IPS-15b (cell line): ENCODE measurements around the gene SCARF1.
"Not testable (repeated sequence)": the region's sequence is repeated elsewhere in the genome, so short reads cannot be mapped to it uniquely, and the experiment has no call there.

Experiments used
- H3K27me3 ChIP-seq: one replicate; pipeline ENCODE4 v1.6.1; 2013; ENCODE audit warnings: low read length; ENCODE audit not compliant: control insufficient read depth, insufficient read depth
- H3K36me3 ChIP-seq: one replicate; pipeline ENCODE4 v1.6.1; 2013; ENCODE audit warnings: low read length; ENCODE audit not compliant: control insufficient read depth, insufficient read depth
- H3K4me1 ChIP-seq: one replicate; pipeline ENCODE4 v1.6.1; 2013; ENCODE audit warnings: mild to moderate bottlenecking, low read length; ENCODE audit not compliant: control insufficient read depth, insufficient read depth
- H3K4me3 ChIP-seq: one replicate; pipeline ENCODE4 v1.5.1; 2013; ENCODE audit warnings: low read depth, low read length
- H3K9ac ChIP-seq: one replicate; pipeline ENCODE4 v1.6.1; 2013; ENCODE audit warnings: low read depth, mild to moderate bottlenecking, low read length
- H3K9me3 ChIP-seq: one replicate; pipeline ENCODE4 v1.6.1; 2013; ENCODE audit warnings: mild to moderate bottlenecking, low read length; ENCODE audit not compliant: control insufficient read depth, insufficient read depth

SCARF1 gene

GRCh38 chr17:1645207-1646171, at the start of gene SCARF1:
TSS of gene SCARF1 (minus strand) at chr17:1645732. CDS start at chr17:1645697, 35 bp downstream.
- H3K27me3 ChIP-seq = peaks cover 6% of the 10 kb centered on the region
- peaks cover 2% of the 10 kb centered on the region for H3K4me1 ChIP-seq
- peaks cover 7% of the 10 kb centered on the region for H3K36me3 ChIP-seq
- peak within 1 kb of the TSS; percentile 24 for H3K9ac ChIP-seq
- H3K9me3 ChIP-seq = no peaks in the 10 kb centered on the region
- no peak within 1 kb of the TSS for H3K4me3 ChIP-seq

- Histone ChIP-seq H3K4me3 (no peak overlapping the region), H3K27me3 (no peaks in the 10 kb centered on the region)
These were observed 47.8 kb upstream of the SCARF1 start for GRCh38 chr17:1693339-1693738.

GRCh38 chr17:1690544-1691221, 45.2 kb upstream of the SCARF1 start:
- H3K36me3 ChIP-seq = no peaks in the 10 kb centered on the region
- H3K9me3 ChIP-seq = no peaks in the 10 kb centered on the region
- no peak overlapping the region for H3K4me3 ChIP-seq
- no peak overlapping the region for H3K9ac ChIP-seq
- no peaks in the 10 kb centered on the region for H3K27me3 ChIP-seq
- H3K4me1 ChIP-seq = no peaks in the 10 kb centered on the region

More at GRCh38 chr17:1693339-1693738, 47.8 kb upstream of the SCARF1 start:
- H3K36me3 ChIP-seq = no peaks in the 10 kb centered on the region
- H3K4me1 ChIP-seq = no peaks in the 10 kb centered on the region
- H3K9ac ChIP-seq = no peak overlapping the region
- no peaks in the 10 kb centered on the region for H3K9me3 ChIP-seq

GRCh38 chr17:1688405-1688804, 42.9 kb upstream of the SCARF1 start:
- H3K9me3 ChIP-seq, H3K36me3 ChIP-seq, H3K4me3 ChIP-seq, H3K27me3 ChIP-seq, H3K4me1 ChIP-seq, H3K9ac ChIP-seq: not testable (repeated sequence)

- Histone ChIP-seq H3K9me3 (no peaks in the 10 kb centered on the region), H3K9ac (no peak overlapping the region), H3K4me1 (peaks cover 3% of the 10 kb centered on the region), H3K4me3 (no peak overlapping the region), H3K36me3 (peaks cover 14% of the 10 kb centered on the region), H3K27me3 (no peaks in the 10 kb centered on the region)
These were observed 40.6 kb upstream of the SCARF1 start for GRCh38 chr17:1686086-1686485.

- Histone ChIP-seq H3K4me1 (peaks cover 3% of the 10 kb centered on the region), H3K27me3 (no peaks in the 10 kb centered on the region), H3K9ac (peak within 1 kb of the TSS; percentile 65), H3K4me3 (peak within 1 kb of the TSS; percentile 45), H3K36me3 (peaks cover 28% of the 10 kb centered on the region), H3K9me3 (no peaks in the 10 kb centered on the region)
These were observed 39.1 kb upstream of the SCARF1 start, which contains the start of gene PRPF8 for GRCh38 chr17:1684378-1685189. TSS of gene PRPF8 (minus strand) at chr17:1684867. CDS start at chr17:1684571, 296 bp downstream.

GRCh38 chr17:1683459-1683858, 37.9 kb upstream of the SCARF1 start:
- H3K9ac ChIP-seq = no peak overlapping the region
- peaks cover 39% of the 10 kb centered on the region for H3K36me3 ChIP-seq
- peaks cover 3% of the 10 kb centered on the region for H3K4me1 ChIP-seq
- H3K27me3 ChIP-seq = no peaks in the 10 kb centered on the region
- peak overlapping the region; percentile 45 for H3K4me3 ChIP-seq
- no peaks in the 10 kb centered on the region for H3K9me3 ChIP-seq

GRCh38 chr17:1676401-1676800, 30.9 kb upstream of the SCARF1 start:
- Histone ChIP-seq H3K27me3 (no peaks in the 10 kb centered on the region), H3K9me3 (no peaks in the 10 kb centered on the region), H3K4me1 (no peaks in the 10 kb centered on the region), H3K9ac (no peak overlapping the region), H3K36me3 (peaks cover 91% of the 10 kb centered on the region), H3K4me3 (no peak overlapping the region)

- Histone ChIP-seq H3K4me1 (no peaks in the 10 kb centered on the region), H3K27me3 (no peaks in the 10 kb centered on the region), H3K9me3 (no peaks in the 10 kb centered on the region), H3K36me3 (peaks cover 77% of the 10 kb centered on the region), H3K4me3 (no peak overlapping the region), H3K9ac (no peak overlapping the region)
These were observed 27.7 kb upstream of the SCARF1 start for GRCh38 chr17:1673041-1673785.

- not testable (repeated sequence) for H3K9me3 ChIP-seq, H3K27me3 ChIP-seq, H3K4me1 ChIP-seq, H3K9ac ChIP-seq, H3K4me3 ChIP-seq
- peaks cover 51% of the 10 kb centered on the region for H3K36me3 ChIP-seq
These were observed 18.4 kb upstream of the SCARF1 start for GRCh38 chr17:1663934-1664333.

GRCh38 chr17:1661045-1661444, 15.5 kb upstream of the SCARF1 start:
- Histone ChIP-seq H3K36me3 (peaks cover 67% of the 10 kb centered on the region), H3K9ac (no peak overlapping the region), H3K4me1 (no peaks in the 10 kb centered on the region), H3K9me3 (no peaks in the 10 kb centered on the region), H3K4me3 (no peak overlapping the region), H3K27me3 (no peaks in the 10 kb centered on the region)
